ENCODE measurements around the gene IGIP. TPM values are rescaled to one million over a fixed set of nuclear protein-coding genes. Genes with fewer than 3 reads are reported as not detected.
A peak's percentile ranks its signal among the peaks of the same experiment; 100 is the strongest.

Gene IGIP
- polyA plus RNA-seq, 1 of the 3 experiments (the other 2 are of a cell fraction): 0.72 TPM

DNA sequence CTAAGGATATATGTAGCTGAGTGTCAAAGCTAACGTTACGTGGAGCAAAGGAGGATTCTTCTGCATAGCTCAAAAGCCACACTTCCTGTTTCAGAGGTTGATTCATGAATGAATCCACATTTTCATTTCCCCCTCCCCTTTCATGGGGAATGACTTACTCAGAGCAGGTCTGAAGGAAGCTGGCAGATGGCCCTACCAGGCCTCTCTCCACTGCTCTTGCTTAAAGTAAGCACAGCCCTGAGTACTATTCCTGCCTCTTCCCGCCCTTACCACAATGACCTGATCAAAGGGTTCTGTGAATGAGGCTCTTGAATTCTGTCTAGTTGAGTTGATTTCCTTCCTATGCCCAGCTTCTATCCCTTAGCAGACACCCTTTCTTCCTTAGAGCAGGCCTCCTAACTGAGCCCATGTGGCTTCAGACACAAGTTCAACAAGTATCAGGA, 6.3 kb downstream of the IGIP start:
- Histone ChIP-seq H2AFZ (ENCODE audit: low read depth) (peak overlapping the region; percentile 68), H3K9ac (peak overlapping the region; percentile 16; the same call in 1 of the 2 replicates), H3F3A (replicated peaks; ENCODE audit: insufficient read depth) (peaks cover 8% of the 10 kb centered on the region), H3K4me2 (peak overlapping the region; percentile 56), H3K36me3 (replicated peaks in 1 of 2; ENCODE audit: control insufficient read depth in 1 of 2, insufficient read depth in 2 of 2, low read length in 1 of 2) (no peaks in the 10 kb centered on the region), H3K79me2 (ENCODE audit: insufficient read depth) (peaks cover 16% of the 10 kb centered on the region), H3K27ac (ENCODE audit: low read depth in 2 of 2, low read length in 1 of 2) (peak overlapping the region in 1 of 2 experiments; percentile 70; a peak in 3 of 4 replicates), H3K9me2 (no peaks in the 10 kb centered on the region), H4K20me1 (ENCODE audit: insufficient read depth) (no peaks in the 10 kb centered on the region), H3K9me3 (no peaks in the 10 kb centered on the region), H3K4me1 (ENCODE audit: control insufficient read depth in 1 of 2, insufficient read depth in 2 of 2, low read depth in 1 of 2, low read length in 1 of 2) (peaks cover 0 to 15% of the 10 kb centered on the region in 2 experiments; a peak in 2 of 4 replicates), H3K27me3 (ENCODE audit: insufficient read depth) (no peaks in the 10 kb centered on the region), H3K4me3 (ENCODE audit: low read depth in 2 of 2, low read length in 1 of 2) (no peak overlapping the region)
- WGBS (ENCODE audit: low lambda C conversion rate): 21% methylated on average over 3 of the region's 3 CpGs
- POLR2A ChIA-PET: no interaction called here
- CTCF ChIA-PET: interaction anchor here (1.3 to 5.7 kb wide), 4 partner anchors 11 to 59 kb away, joined by 4 to 63 read pairs (median 4); no protein-coding TSS in a partner anchor
- DNase-seq: no peak
- TF ChIP-seq TCF12 (IDR thresholded peaks at IDR 0.05) (peak; percentile 71), EZH2phosphoT487 (IDR thresholded peaks at IDR 0.05; ENCODE audit: borderline replicate concordance, low read depth) (no peak), POLR2AphosphoS5 (IDR thresholded peaks at IDR 0.05; ENCODE audit: low read depth, low read length) (no peak), CTCF (IDR thresholded peaks at IDR 0.05) (no peak), EP300 (IDR thresholded peaks at IDR 0.05; ENCODE audit: borderline replicate concordance in 1 of 2, low read depth in 1 of 2, low read length in 1 of 2) (no peak), GABPA (IDR thresholded peaks at IDR 0.05; ENCODE audit: low read depth) (no peak), SIN3A (IDR thresholded peaks at IDR 0.05; ENCODE audit: borderline replicate concordance, low read depth, low read length) (peak; percentile 38; the same call in 1 of the 2 replicates), GATA2 (CRISPR knock-in tag; IDR thresholded peaks at IDR 0.05) (no peak), MAX (IDR thresholded peaks at IDR 0.05; ENCODE audit: low read depth) (peak; percentile 76; the same call in 1 of the 2 replicates), FOXM1 (IDR thresholded peaks at IDR 0.05; ENCODE audit: low read depth) (no peak), TAF1 (IDR thresholded peaks at IDR 0.05; ENCODE audit: borderline replicate concordance, low read depth, low read length) (no peak), ZBTB33 (IDR thresholded peaks at IDR 0.05; ENCODE audit: borderline replicate concordance, low read depth) (no peak), YY1 (IDR thresholded peaks at IDR 0.05; ENCODE audit: low read depth) (no peak), CHD2 (IDR thresholded peaks at IDR 0.05; ENCODE audit: low read length, partially characterized antibody) (no peak), RAD21 (IDR thresholded peaks at IDR 0.05; ENCODE audit: low read length) (no peak), RCOR1 (IDR thresholded peaks at IDR 0.05; ENCODE audit: low read length) (no peak), NFIC (IDR thresholded peaks at IDR 0.05; ENCODE audit: borderline replicate concordance) (peak; percentile 67), MXI1 (IDR thresholded peaks at IDR 0.05; ENCODE audit: low read depth, low read length) (no peak), JUND (IDR thresholded peaks at IDR 0.05) (peak; percentile 56; the same call in 1 of the 2 replicates), FOSL2 (IDR thresholded peaks at IDR 0.05; ENCODE audit: borderline replicate concordance, low read depth) (peak; percentile 74; the same call in 1 of the 2 replicates), FOXJ3 (CRISPR knock-in tag; IDR thresholded peaks at IDR 0.05) (no peak), SMC3 (IDR thresholded peaks at IDR 0.05; ENCODE audit: low read depth, low read length) (no peak)
- TF ChIP-seq, protein P1, sequence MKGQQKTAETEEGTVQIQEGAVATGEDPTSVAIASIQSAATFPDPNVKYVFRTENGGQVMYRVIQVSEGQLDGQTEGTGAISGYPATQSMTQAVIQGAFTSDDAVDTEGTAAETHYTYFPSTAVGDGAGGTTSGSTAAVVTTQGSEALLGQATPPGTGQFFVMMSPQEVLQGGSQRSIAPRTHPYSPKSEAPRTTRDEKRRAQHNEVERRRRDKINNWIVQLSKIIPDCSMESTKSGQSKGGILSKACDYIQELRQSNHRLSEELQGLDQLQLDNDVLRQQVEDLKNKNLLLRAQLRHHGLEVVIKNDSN (IDR thresholded peaks at IDR 0.05; ENCODE audit: borderline replicate concordance, low read depth): no peak
- TF ChIP-seq, protein P2, sequence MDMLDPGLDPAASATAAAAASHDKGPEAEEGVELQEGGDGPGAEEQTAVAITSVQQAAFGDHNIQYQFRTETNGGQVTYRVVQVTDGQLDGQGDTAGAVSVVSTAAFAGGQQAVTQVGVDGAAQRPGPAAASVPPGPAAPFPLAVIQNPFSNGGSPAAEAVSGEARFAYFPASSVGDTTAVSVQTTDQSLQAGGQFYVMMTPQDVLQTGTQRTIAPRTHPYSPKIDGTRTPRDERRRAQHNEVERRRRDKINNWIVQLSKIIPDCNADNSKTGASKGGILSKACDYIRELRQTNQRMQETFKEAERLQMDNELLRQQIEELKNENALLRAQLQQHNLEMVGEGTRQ (IDR thresholded peaks at IDR 0.05; ENCODE audit: borderline replicate concordance, low read depth, low read length): no peak
- TF ChIP-seq, protein P3, sequence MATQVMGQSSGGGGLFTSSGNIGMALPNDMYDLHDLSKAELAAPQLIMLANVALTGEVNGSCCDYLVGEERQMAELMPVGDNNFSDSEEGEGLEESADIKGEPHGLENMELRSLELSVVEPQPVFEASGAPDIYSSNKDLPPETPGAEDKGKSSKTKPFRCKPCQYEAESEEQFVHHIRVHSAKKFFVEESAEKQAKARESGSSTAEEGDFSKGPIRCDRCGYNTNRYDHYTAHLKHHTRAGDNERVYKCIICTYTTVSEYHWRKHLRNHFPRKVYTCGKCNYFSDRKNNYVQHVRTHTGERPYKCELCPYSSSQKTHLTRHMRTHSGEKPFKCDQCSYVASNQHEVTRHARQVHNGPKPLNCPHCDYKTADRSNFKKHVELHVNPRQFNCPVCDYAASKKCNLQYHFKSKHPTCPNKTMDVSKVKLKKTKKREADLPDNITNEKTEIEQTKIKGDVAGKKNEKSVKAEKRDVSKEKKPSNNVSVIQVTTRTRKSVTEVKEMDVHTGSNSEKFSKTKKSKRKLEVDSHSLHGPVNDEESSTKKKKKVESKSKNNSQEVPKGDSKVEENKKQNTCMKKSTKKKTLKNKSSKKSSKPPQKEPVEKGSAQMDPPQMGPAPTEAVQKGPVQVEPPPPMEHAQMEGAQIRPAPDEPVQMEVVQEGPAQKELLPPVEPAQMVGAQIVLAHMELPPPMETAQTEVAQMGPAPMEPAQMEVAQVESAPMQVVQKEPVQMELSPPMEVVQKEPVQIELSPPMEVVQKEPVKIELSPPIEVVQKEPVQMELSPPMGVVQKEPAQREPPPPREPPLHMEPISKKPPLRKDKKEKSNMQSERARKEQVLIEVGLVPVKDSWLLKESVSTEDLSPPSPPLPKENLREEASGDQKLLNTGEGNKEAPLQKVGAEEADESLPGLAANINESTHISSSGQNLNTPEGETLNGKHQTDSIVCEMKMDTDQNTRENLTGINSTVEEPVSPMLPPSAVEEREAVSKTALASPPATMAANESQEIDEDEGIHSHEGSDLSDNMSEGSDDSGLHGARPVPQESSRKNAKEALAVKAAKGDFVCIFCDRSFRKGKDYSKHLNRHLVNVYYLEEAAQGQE (IDR thresholded peaks at IDR 0.05; ENCODE audit: low read depth, low read length): no peak
